ENCODE measurements around the gene CTBP1.

Gene CTBP1

DNA sequence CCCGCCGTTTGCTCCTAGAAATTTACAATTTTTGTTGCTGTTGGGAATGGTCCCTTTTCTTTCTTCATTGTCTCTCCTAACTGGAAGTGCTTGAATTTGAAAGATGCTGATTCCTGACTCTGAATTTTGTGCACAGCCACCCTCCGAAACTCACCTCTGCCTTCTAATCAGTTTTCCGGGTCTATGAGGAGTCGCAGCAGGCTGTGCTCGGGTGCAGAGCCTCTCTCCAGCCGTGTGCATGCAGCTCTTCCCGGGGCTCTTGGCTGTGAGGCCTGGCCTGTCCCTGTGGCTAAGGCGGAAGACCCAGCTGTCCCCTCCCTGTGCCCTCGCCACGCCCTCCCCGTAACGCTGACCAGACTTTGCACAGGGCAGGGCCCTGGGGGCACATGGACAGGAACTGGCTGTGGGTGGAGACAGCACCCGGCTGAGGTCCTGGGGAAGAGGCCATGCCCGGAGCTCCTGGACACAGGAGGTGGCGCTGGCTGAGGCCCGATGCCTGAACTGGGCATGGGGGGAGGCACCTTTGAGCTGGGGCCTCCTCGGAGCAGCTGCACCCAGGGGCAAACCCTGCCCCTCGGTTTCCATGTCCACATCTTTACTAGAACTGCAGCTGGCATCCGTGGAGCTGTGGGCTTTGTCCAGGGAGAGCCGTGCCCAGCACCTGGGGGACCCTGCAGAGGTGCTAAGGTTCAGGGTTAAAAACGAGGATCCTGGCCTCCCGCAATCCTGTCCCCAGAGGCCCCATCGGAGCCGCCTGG is 43.9 kb downstream of the CTBP1 start:
- TF ChIP-seq, protein P1, sequence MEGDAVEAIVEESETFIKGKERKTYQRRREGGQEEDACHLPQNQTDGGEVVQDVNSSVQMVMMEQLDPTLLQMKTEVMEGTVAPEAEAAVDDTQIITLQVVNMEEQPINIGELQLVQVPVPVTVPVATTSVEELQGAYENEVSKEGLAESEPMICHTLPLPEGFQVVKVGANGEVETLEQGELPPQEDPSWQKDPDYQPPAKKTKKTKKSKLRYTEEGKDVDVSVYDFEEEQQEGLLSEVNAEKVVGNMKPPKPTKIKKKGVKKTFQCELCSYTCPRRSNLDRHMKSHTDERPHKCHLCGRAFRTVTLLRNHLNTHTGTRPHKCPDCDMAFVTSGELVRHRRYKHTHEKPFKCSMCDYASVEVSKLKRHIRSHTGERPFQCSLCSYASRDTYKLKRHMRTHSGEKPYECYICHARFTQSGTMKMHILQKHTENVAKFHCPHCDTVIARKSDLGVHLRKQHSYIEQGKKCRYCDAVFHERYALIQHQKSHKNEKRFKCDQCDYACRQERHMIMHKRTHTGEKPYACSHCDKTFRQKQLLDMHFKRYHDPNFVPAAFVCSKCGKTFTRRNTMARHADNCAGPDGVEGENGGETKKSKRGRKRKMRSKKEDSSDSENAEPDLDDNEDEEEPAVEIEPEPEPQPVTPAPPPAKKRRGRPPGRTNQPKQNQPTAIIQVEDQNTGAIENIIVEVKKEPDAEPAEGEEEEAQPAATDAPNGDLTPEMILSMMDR (IDR thresholded peaks at IDR 0.05; ENCODE audit: insufficient read depth, low read depth, low read length, missing control alignments), result no peak
- no peak overlapping the region for H3K4me3 ChIP-seq (ENCODE audit: low read length)
- DNase-seq (ENCODE audit: low read depth), result no peak

DNA sequence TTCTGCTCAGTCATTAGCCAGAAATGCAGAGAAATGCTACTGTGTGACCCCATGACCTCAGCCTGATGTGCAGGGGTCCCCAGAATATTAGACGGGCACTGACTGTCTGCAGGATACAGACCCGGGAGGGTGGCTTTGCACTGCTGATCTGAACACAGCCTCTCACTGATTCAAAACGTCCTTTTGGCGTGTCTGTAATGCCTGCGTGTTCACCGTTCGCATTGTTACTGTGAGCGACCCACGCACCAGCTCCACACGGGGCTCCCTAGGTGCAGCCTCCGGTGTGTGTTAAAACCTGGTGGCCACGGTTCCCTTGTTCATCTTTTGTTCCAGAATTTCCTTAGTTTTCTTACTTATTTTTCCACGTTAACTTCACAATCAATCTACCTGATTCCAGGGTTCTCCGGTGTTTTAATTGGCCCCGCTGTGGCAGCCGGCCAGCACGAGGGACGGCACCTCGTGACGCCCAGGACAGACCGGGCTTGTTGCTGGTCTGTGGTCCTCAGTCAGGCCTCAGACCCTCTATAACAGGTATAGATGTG is 44.6 kb downstream of the CTBP1 start:
- H3K4me3 ChIP-seq (ENCODE audit: low read length), result no peak overlapping the region
- no peak for DNase-seq (ENCODE audit: low read depth)
- TF ChIP-seq, protein P1 (IDR thresholded peaks at IDR 0.05; ENCODE audit: insufficient read depth, low read depth, low read length, missing control alignments), result no peak

DNA sequence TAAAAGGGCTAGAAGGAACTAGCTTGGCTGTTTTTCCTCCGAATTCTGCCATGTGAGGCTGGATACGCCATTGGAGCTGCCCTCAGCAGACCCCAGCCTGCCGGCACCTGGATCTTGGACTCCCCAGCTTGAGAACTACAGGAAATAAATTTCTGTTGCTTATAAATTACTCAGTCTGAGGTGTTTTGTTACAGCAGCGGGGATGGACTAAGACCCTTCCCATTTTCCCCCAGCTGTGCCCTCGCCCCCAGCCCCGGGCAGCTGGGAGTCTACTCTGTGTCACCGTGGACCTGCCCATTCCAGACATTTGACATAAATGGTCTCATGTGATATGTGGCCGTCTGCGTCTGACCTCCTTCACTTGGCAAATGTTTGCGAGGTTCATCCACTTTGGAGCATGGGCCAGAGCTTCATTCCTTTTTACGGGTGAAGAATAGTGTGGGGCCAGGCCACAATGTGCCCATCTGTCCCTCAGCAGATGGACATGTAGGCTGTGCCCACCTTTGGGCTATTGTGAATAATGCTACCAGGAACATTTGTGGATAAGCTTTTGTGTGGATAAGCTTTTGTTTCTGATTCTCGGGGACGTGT is 45.8 kb downstream of the CTBP1 start:
- H3K4me3 ChIP-seq (ENCODE audit: low read length), result no peak overlapping the region
- DNase-seq (ENCODE audit: low read depth), result no peak
- TF ChIP-seq, protein P1 (IDR thresholded peaks at IDR 0.05; ENCODE audit: insufficient read depth, low read depth, low read length, missing control alignments), result no peak

- no peak for DNase-seq (ENCODE audit: low read depth)
- H3K4me3 ChIP-seq (ENCODE audit: low read length), result no peak overlapping the region
- TF ChIP-seq, protein P1 (IDR thresholded peaks at IDR 0.05; ENCODE audit: insufficient read depth, low read depth, low read length, missing control alignments), result no peak
Measured at GRCh38 chr4:1202526-1203011, 46.4 kb downstream of the CTBP1 start.

GRCh38 chr4:1201851-1202525 is 46.9 kb downstream of the CTBP1 start:
- TF ChIP-seq, protein P1 (IDR thresholded peaks at IDR 0.05; ENCODE audit: insufficient read depth, low read depth, low read length, missing control alignments), result no peak

DNA sequence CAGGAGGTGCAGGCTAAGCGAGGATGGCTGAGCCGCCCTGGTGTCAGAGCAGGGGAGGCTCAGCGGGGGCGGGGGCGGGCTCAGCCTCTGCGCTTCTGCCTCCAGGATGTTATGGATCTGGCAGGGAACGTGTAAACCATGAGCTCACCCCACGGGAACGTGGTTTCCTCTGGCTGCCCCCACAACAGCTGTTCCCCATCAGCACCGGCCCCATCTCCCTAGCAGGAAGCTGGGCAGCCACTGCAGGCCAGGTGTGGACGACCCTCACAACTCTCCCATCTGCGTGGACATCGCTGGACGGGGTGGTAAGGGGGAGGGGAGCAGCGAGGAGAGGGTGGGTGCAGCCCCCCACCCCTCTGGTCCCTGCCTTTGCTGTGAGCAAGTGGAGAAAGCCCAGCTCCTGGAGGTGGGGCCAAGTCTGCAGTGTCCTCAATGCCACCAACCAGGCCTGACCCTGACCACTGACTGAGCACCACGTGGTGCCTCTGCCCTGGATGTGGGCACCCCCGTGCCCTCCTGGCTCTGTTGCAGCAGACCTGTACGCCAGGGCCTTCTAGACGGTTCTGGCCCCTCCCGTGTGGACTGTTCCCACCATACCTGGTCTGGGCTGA is 48.4 kb downstream of the CTBP1 start:
- TF ChIP-seq, protein P1 (IDR thresholded peaks at IDR 0.05; ENCODE audit: insufficient read depth, low read depth, low read length, missing control alignments), result no peak
- no peak for DNase-seq (ENCODE audit: low read depth)
- no peak overlapping the region for H3K4me3 ChIP-seq (ENCODE audit: low read length)

More at GRCh38 chr4:1201851-1202525, 46.9 kb downstream of the CTBP1 start:
- no peak overlapping the region for H3K4me3 ChIP-seq (ENCODE audit: low read length)
- DNase-seq (ENCODE audit: low read depth), result no peak

Data from epithelial cell of esophagus (primary cell).